OCI-LY1 (cell line): ENCODE results near the gene CDH13.

ENCODE experiments used
- EZH2 ChIP-seq: fragments of 200-600 bp; sonication (generic), shearing (Covaris generic); IDR thresholded peaks from 2 replicates; pipeline ENCODE4 v1.8.0; 2017; ENCODE audit warnings: borderline replicate concordance, mixed run types, mild to moderate bottlenecking, antibody characterized with exemption, low read length, moderate library complexity, mixed read lengths
- TF ChIP-seq, protein P1 (sequence below): fragments of 200-600 bp; sonication (generic), shearing (Covaris generic); IDR thresholded peaks from 2 replicates; pipeline ENCODE4 v1.5.1; 2017; ENCODE audit warnings: mild to moderate bottlenecking, antibody characterized with exemption, low read length, moderate library complexity, mixed read lengths

GRCh38 chr16:83158320-83158957 lies 531.7 kb downstream of the CDH13 start:
- TF ChIP-seq, protein P1, sequence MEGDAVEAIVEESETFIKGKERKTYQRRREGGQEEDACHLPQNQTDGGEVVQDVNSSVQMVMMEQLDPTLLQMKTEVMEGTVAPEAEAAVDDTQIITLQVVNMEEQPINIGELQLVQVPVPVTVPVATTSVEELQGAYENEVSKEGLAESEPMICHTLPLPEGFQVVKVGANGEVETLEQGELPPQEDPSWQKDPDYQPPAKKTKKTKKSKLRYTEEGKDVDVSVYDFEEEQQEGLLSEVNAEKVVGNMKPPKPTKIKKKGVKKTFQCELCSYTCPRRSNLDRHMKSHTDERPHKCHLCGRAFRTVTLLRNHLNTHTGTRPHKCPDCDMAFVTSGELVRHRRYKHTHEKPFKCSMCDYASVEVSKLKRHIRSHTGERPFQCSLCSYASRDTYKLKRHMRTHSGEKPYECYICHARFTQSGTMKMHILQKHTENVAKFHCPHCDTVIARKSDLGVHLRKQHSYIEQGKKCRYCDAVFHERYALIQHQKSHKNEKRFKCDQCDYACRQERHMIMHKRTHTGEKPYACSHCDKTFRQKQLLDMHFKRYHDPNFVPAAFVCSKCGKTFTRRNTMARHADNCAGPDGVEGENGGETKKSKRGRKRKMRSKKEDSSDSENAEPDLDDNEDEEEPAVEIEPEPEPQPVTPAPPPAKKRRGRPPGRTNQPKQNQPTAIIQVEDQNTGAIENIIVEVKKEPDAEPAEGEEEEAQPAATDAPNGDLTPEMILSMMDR, result no peak
- TF ChIP-seq EZH2, result no peak
